ENCODE measurements around the gene FOXQ1. TPM values are rescaled to one million over a fixed set of nuclear protein-coding genes. Genes with fewer than 3 reads are reported as not detected.

Gene FOXQ1
- total and polyA plus RNA-seq, 2 of the 13 experiments (the other 11 are each of a cell fraction or from before 2014, with no cell fraction given) = 35.2 to 39.8 TPM

- TF ChIP-seq ZBTB34 (CRISPR knock-in tag; IDR thresholded peaks at IDR 0.05) (no peak), ZHX1 (CRISPR knock-in tag; IDR thresholded peaks at IDR 0.05; ENCODE audit: low read depth) (no peak), ZNF205 (CRISPR knock-in tag; IDR thresholded peaks at IDR 0.05) (no peak), ZNF143 (CRISPR knock-in tag; IDR thresholded peaks at IDR 0.05) (no peak), SKIL (CRISPR knock-in tag; IDR thresholded peaks at IDR 0.05; ENCODE audit: borderline replicate concordance) (0 out of 2 replicates have a peak, but pooled peaks have one; percentile 48), CERS6 (CRISPR knock-in tag; IDR thresholded peaks at IDR 0.05) (no peak)
These were observed 20.5 kb upstream of the FOXQ1 start (continued) for GRCh38 chr6:1291381-1291780.
